ENCODE results near the gene BDH1. TPM values are rescaled to one million over a fixed set of nuclear protein-coding genes. Genes with fewer than 3 reads are reported as not detected.

Gene BDH1
- total RNA-seq, 1 donor from 2014 or later = 4.7 TPM

GRCh38 chr3:197496746-197497125 is 59.0 kb downstream of the BDH1 start:
- H3K27me3 Mint-ChIP-seq (ENCODE audit: unreplicated experiment) = peaks cover 6% of the 10 kb centered on the region
- H3K36me3 Mint-ChIP-seq (ENCODE audit: low read depth, unreplicated experiment) = peaks cover 3% of the 10 kb centered on the region
- no peak overlapping the region for H3K4me3 Mint-ChIP-seq (ENCODE audit: unreplicated experiment)
- no peak for DNase-seq (ENCODE audit: low spot score)
- TF ChIP-seq CTCF (IDR thresholded peaks at IDR 0.05; ENCODE audit: unreplicated experiment) = no peak
- H3K4me1 Mint-ChIP-seq (ENCODE audit: unreplicated experiment) = peaks cover 3% of the 10 kb centered on the region
- no peaks in the 10 kb centered on the region for H3K9me3 Mint-ChIP-seq (ENCODE audit: unreplicated experiment)
- no peak overlapping the region for H3K27ac Mint-ChIP-seq (ENCODE audit: unreplicated experiment)

GRCh38 chr3:197495999-197496745 is 59.6 kb downstream of the BDH1 start:
- no peak for TF ChIP-seq CTCF (IDR thresholded peaks at IDR 0.05; ENCODE audit: unreplicated experiment)
- peaks cover 3% of the 10 kb centered on the region for H3K36me3 Mint-ChIP-seq (ENCODE audit: low read depth, unreplicated experiment)
- H3K27ac Mint-ChIP-seq (ENCODE audit: unreplicated experiment) = no peak overlapping the region
- H3K9me3 Mint-ChIP-seq (ENCODE audit: unreplicated experiment) = no peaks in the 10 kb centered on the region
- H3K27me3 Mint-ChIP-seq (ENCODE audit: unreplicated experiment) = peaks cover 6% of the 10 kb centered on the region
- H3K4me1 Mint-ChIP-seq (ENCODE audit: unreplicated experiment) = peaks cover 3% of the 10 kb centered on the region
- H3K4me3 Mint-ChIP-seq (ENCODE audit: unreplicated experiment) = no peak overlapping the region
- DNase-seq (ENCODE audit: low spot score) = no peak

- Mint-ChIP-seq H3K4me3 (ENCODE audit: unreplicated experiment) (no peak overlapping the region), H3K27ac (ENCODE audit: unreplicated experiment) (no peak overlapping the region), H3K9me3 (ENCODE audit: unreplicated experiment) (no peaks in the 10 kb centered on the region), H3K4me1 (ENCODE audit: unreplicated experiment) (peaks cover 3% of the 10 kb centered on the region), H3K27me3 (ENCODE audit: unreplicated experiment) (peaks cover 6% of the 10 kb centered on the region), H3K36me3 (ENCODE audit: low read depth, unreplicated experiment) (peaks cover 3% of the 10 kb centered on the region)
- no peak for TF ChIP-seq CTCF (IDR thresholded peaks at IDR 0.05; ENCODE audit: unreplicated experiment)
- DNase-seq (ENCODE audit: low spot score) = no peak
These were observed 60.3 kb downstream of the BDH1 start for GRCh38 chr3:197495499-197495898.

GRCh38 chr3:197495059-197495455 is 60.7 kb downstream of the BDH1 start:
- no peak for DNase-seq (ENCODE audit: low spot score)
- H3K36me3 Mint-ChIP-seq (ENCODE audit: low read depth, unreplicated experiment) = peaks cover 3% of the 10 kb centered on the region
- TF ChIP-seq CTCF (IDR thresholded peaks at IDR 0.05; ENCODE audit: unreplicated experiment) = no peak
- peaks cover 6% of the 10 kb centered on the region for H3K27me3 Mint-ChIP-seq (ENCODE audit: unreplicated experiment)
- H3K4me1 Mint-ChIP-seq (ENCODE audit: unreplicated experiment) = peaks cover 7% of the 10 kb centered on the region
- no peak overlapping the region for H3K27ac Mint-ChIP-seq (ENCODE audit: unreplicated experiment)
- H3K4me3 Mint-ChIP-seq (ENCODE audit: unreplicated experiment) = no peak overlapping the region
- H3K9me3 Mint-ChIP-seq (ENCODE audit: unreplicated experiment) = no peaks in the 10 kb centered on the region

GRCh38 chr3:197494366-197495058 is 61.3 kb downstream of the BDH1 start:
- Mint-ChIP-seq H3K4me3 (ENCODE audit: unreplicated experiment) (no peak overlapping the region), H3K27me3 (ENCODE audit: unreplicated experiment) (peaks cover 6% of the 10 kb centered on the region), H3K9me3 (ENCODE audit: unreplicated experiment) (no peaks in the 10 kb centered on the region), H3K36me3 (ENCODE audit: low read depth, unreplicated experiment) (peaks cover 3% of the 10 kb centered on the region), H3K27ac (ENCODE audit: unreplicated experiment) (peak overlapping the region; percentile 3), H3K4me1 (ENCODE audit: unreplicated experiment) (peaks cover 9% of the 10 kb centered on the region)
- TF ChIP-seq CTCF (IDR thresholded peaks at IDR 0.05; ENCODE audit: unreplicated experiment) = no peak
- DNase-seq (ENCODE audit: low spot score) = no peak
